Bronchial epithelial cell (primary cell): ENCODE results near the gene OR52W1. TPM values are rescaled to one million over a fixed set of nuclear protein-coding genes. Genes with fewer than 3 reads are reported as not detected.

Experiments
- total RNA-seq: library from RNA; depleted of rRNA; stranded (reverse); fragments of >200 nt; gene quantifications from 2 replicates; pipeline ENCODE4 v1.2.1, GENCODE V29; 2014

OR52W1 gene
- total RNA-seq, 1 donor from 2014 or later, result not detected

Other genes starting within 250 kb of the OR52W1 start
- gene OR56A5, start 230.7 kb upstream of the OR52W1 start, total RNA-seq, result not detected in 2 replicates
- 0.13 TPM in 1 of 2 replicates, not detected in the other for gene OR52L1, start 212.2 kb upstream of the OR52W1 start, total RNA-seq
- not detected in 2 replicates for gene OR56A4, start 192.3 kb upstream of the OR52W1 start, total RNA-seq
- gene OR56A1, start 168.5 kb upstream of the OR52W1 start, total RNA-seq, result not detected in 2 replicates
- gene OR56B4, start 91.5 kb upstream of the OR52W1 start, total RNA-seq, result not detected in 2 replicates
- not detected in 2 replicates for gene OR52B2, start 28.9 kb upstream of the OR52W1 start, total RNA-seq
- not detected in 2 replicates for gene C11orf42, start 6.3 kb downstream of the OR52W1 start, total RNA-seq
- 7.4 and 10.4 TPM in 2 replicates for gene FHIP1B, start 35.4 kb downstream of the OR52W1 start, total RNA-seq
- 0.26 TPM in 1 of 2 replicates, not detected in the other for gene CNGA4, start 39.9 kb downstream of the OR52W1 start, total RNA-seq
- gene CCKBR, start 60.6 kb downstream of the OR52W1 start, total RNA-seq, result not detected in 2 replicates
- 35.0 and 41.6 TPM in 2 replicates for gene CAVIN3, start 121.3 kb downstream of the OR52W1 start, total RNA-seq
- gene SMPD1, start 191.2 kb downstream of the OR52W1 start, total RNA-seq, result 1.1 and 3.2 TPM in 2 replicates
- gene APBB1, start 219.9 kb downstream of the OR52W1 start, total RNA-seq, result 1.7 and 1.8 TPM in 2 replicates
- 0.26 and 0.51 TPM in 2 replicates for gene HPX, start 241.8 kb downstream of the OR52W1 start, total RNA-seq